IMR-90 (cell line): Measurements from ENCODE around the gene NAE1. TPM values are rescaled to one million over a fixed set of nuclear protein-coding genes. Genes with fewer than 3 reads are reported as not detected.

ENCODE experiments used
- ATAC-seq: fragments of 200-7000 bp; cut with Tn5 transposase; 2 replicates; pipeline ENCODE4 v1.9.1; 2020; ENCODE audit warnings: low read depth, mild to moderate bottlenecking, moderate library complexity
- BruUV-seq: library from RNA; stranded (reverse); fragments of 400-500 nt; replicated peaks from 2 replicates; lab custom pipeline; 2021; lab: Mats Ljungman, UMichigan
- CTCF ChIA-PET: fragments of 300-600 bp; formaldehyde crosslinking; extraction: SDS; loops from one replicate; lab custom pipeline; 2021; ENCODE audit warnings: antibody characterized with exemption; lab: Yijun Ruan, JAX
- POLR2A ChIA-PET: fragments of 300-600 bp; sonication (Branson Sonifier 250); formaldehyde crosslinking; loops from one replicate; lab custom pipeline; 2022; ENCODE audit warnings: antibody characterized with exemption; ENCODE audit not compliant: unreplicated experiment; lab: Charles Lee
- DNase-seq: peaks from one replicate; pipeline ENCODE4 v3.0.0; 2013
- H2AFZ ChIP-seq: replicated peaks from 2 replicates; pipeline ENCODE3; 2013; ENCODE audit warnings: low read length, mild to moderate bottlenecking; ENCODE audit not compliant: poor library complexity
- H2AK5ac ChIP-seq: 2 replicates; pipeline ENCODE4 v1.6.1; 2013; ENCODE audit warnings: low read depth, low read length, inconsistent platforms
- H2AK9ac ChIP-seq: replicated peaks from 2 replicates; pipeline ENCODE3; 2013; ENCODE audit warnings: mild to moderate bottlenecking, low read depth, low read length, moderate library complexity; ENCODE audit not compliant: poor library complexity
- H2BK120ac ChIP-seq: 2 replicates; pipeline ENCODE4 v1.6.1; 2013; ENCODE audit warnings: low read depth, low read length, inconsistent platforms
- H2BK15ac ChIP-seq: 3 replicates; pipeline ENCODE4 v1.6.1; 2013; ENCODE audit warnings: low read depth, low read length, inconsistent platforms
- H2BK20ac ChIP-seq: 2 replicates; pipeline ENCODE4 v1.6.1; 2013; ENCODE audit warnings: low read depth, mild to moderate bottlenecking, inconsistent platforms, low read length, moderate library complexity
- H2BK5ac ChIP-seq: 2 replicates; pipeline ENCODE4 v1.6.1; 2013; ENCODE audit warnings: mild to moderate bottlenecking, low read depth, low read length, inconsistent platforms; ENCODE audit not compliant: poor library complexity, severe bottlenecking
- H3K14ac ChIP-seq: replicated peaks from 2 replicates; pipeline ENCODE4 v1.6.1; 2013; ENCODE audit warnings: low read depth, low read length, inconsistent platforms
- H3K18ac ChIP-seq: 2 replicates; pipeline ENCODE4 v1.6.1; 2013; ENCODE audit warnings: low read depth, low read length, control low read depth
- H3K23ac ChIP-seq: 2 replicates; pipeline ENCODE4 v1.6.1; 2013; ENCODE audit warnings: low read depth, low read length, inconsistent platforms
- H3K27ac ChIP-seq: 2 replicates; pipeline ENCODE4 v1.5.1; 2013; ENCODE audit warnings: mild to moderate bottlenecking, control low read depth, low read length; ENCODE audit not compliant: insufficient read depth
- H3K27me3 ChIP-seq: 2 replicates; pipeline ENCODE4 v1.6.1; 2013; ENCODE audit warnings: low read length; ENCODE audit not compliant: control insufficient read depth, insufficient read depth
- H3K36me3 ChIP-seq: 2 replicates; pipeline ENCODE4 v1.6.1; 2013; ENCODE audit warnings: low read length, mixed read lengths; ENCODE audit not compliant: control insufficient read depth, insufficient read depth
- H3K4ac ChIP-seq: 2 replicates; pipeline ENCODE4 v1.6.1; 2013; ENCODE audit warnings: low read depth, low read length, inconsistent platforms
- H3K4me1 ChIP-seq: 2 replicates; pipeline ENCODE4 v1.6.1; 2013; ENCODE audit warnings: low read length, mixed read lengths; ENCODE audit not compliant: control insufficient read depth, insufficient read depth
- H3K4me2 ChIP-seq: 2 replicates; pipeline ENCODE4 v1.6.1; 2013; ENCODE audit warnings: low read depth, mild to moderate bottlenecking, control low read depth, low read length, moderate library complexity
- H3K4me3 ChIP-seq: 2 replicates; pipeline ENCODE4 v1.5.1; 2013; ENCODE audit warnings: low read depth, mild to moderate bottlenecking, control low read depth, low read length, moderate library complexity; ENCODE audit not compliant: insufficient read depth
- H3K56ac ChIP-seq: 2 replicates; pipeline ENCODE4 v1.6.1; 2013; ENCODE audit warnings: low read length, inconsistent platforms; ENCODE audit not compliant: insufficient read depth; ENCODE audit errors: extremely low read depth
- H3K79me1 ChIP-seq, 2 experiments: 2 replicates each; pipeline ENCODE4 v1.6.1; 2013; ENCODE audit warnings: low read length in 2 of 2, inconsistent platforms in 1 of 2, low read depth in 1 of 2
- H3K9ac ChIP-seq: 2 replicates; pipeline ENCODE4 v1.6.1; 2013; ENCODE audit warnings: low read depth, low read length, control low read depth
- H3K9me1 ChIP-seq: 2 replicates; pipeline ENCODE4 v1.6.1; 2013; ENCODE audit warnings: low read length, inconsistent platforms; ENCODE audit not compliant: insufficient read depth
- H3K9me3 ChIP-seq: 2 replicates; pipeline ENCODE4 v1.6.1; 2013; ENCODE audit warnings: low read length; ENCODE audit not compliant: control insufficient read depth, insufficient read depth
- H4K20me1 ChIP-seq: 2 replicates; pipeline ENCODE4 v1.6.1; 2013; ENCODE audit warnings: low read length, inconsistent platforms; ENCODE audit not compliant: insufficient read depth
- H4K5ac ChIP-seq: 2 replicates; pipeline ENCODE4 v1.6.1; 2013; ENCODE audit warnings: mild to moderate bottlenecking, low read depth, low read length, control low read depth
- H4K8ac ChIP-seq, 2 experiments: 2 replicates each; pipeline ENCODE4 v1.6.1; 2013; ENCODE audit warnings: low read depth in 2 of 2, low read length in 2 of 2, control low read depth in 1 of 2, inconsistent platforms in 1 of 2
- H4K91ac ChIP-seq: 2 replicates; pipeline ENCODE4 v1.6.1; 2013; ENCODE audit warnings: low read depth, low read length, inconsistent platforms; ENCODE audit not compliant: insufficient read depth
- BHLHE40 ChIP-seq: fragments of 150-350 bp; IDR thresholded peaks from 2 replicates; pipeline ENCODE4 v1.6.1; 2016; ENCODE audit warnings: mild to moderate bottlenecking, low read depth, low read length
- CEBPB ChIP-seq: IDR thresholded peaks from 2 replicates; pipeline ENCODE4 v1.6.1; 2012; ENCODE audit warnings: low read depth, low read length, improper control_type of control experiment
- CHD1 ChIP-seq: IDR thresholded peaks from 2 replicates; pipeline ENCODE4 v1.6.1; 2012; ENCODE audit warnings: low read depth, low read length, improper control_type of control experiment
- FOS ChIP-seq: fragments of 150-350 bp; IDR thresholded peaks from 2 replicates; pipeline ENCODE4 v1.6.1; 2016; ENCODE audit warnings: low read depth, low read length
- MAFK ChIP-seq: IDR thresholded peaks from 2 replicates; pipeline ENCODE4 v1.6.1; 2012; ENCODE audit warnings: low read depth, low read length, improper control_type of control experiment
- MAZ ChIP-seq: IDR thresholded peaks from 2 replicates; pipeline ENCODE4 v1.6.1; 2012; ENCODE audit warnings: low read depth, mild to moderate bottlenecking, low read length, improper control_type of control experiment, moderate library complexity, borderline replicate concordance
- MXI1 ChIP-seq: IDR thresholded peaks from 2 replicates; pipeline ENCODE4 v1.6.1; 2012; ENCODE audit warnings: low read depth, mild to moderate bottlenecking, low read length, moderate library complexity, borderline replicate concordance
- POLR2A ChIP-seq: IDR thresholded peaks from 2 replicates; pipeline ENCODE4 v1.6.1; 2012; ENCODE audit warnings: mild to moderate bottlenecking, low read depth, low read length
- RAD21 ChIP-seq: IDR thresholded peaks from 2 replicates; pipeline ENCODE4 v1.6.1; 2012; ENCODE audit warnings: low read length, improper control_type of control experiment
- RCOR1 ChIP-seq: IDR thresholded peaks from 2 replicates; pipeline ENCODE4 v1.6.1; 2012; ENCODE audit warnings: mild to moderate bottlenecking, low read length, improper control_type of control experiment; ENCODE audit not compliant: insufficient replicate concordance
- SMC3 ChIP-seq: fragments of 150-350 bp; IDR thresholded peaks from 2 replicates; pipeline ENCODE4 v1.6.1; 2016; ENCODE audit warnings: low read depth, mild to moderate bottlenecking, antibody characterized with exemption, low read length, moderate library complexity
- WGBS, 2 experiments: methylation state at CpG; one replicate each; pipeline versions ENCODE4 v1.1.5 to v1.1.7; 2013; ENCODE audit warnings: missing lambda C conversion rate in 2 of 2; ENCODE audit not compliant: insufficient read length in 1 of 2; ENCODE audit errors: extremely low coverage in 2 of 2; 5-methylcytosine and 5-hydroxymethylcytosine counted together
- dilution Hi-C: fragments of 300-500 bp; cut with HindIII; formaldehyde crosslinking; loops from one replicate; pipeline ENCODE4 v1.14.3; 2018; ENCODE audit warnings: low sequenced_read_pairs; ENCODE audit not compliant: unreplicated experiment
- in situ Hi-C: fragments of 300-500 bp; cut with MboI; formaldehyde crosslinking; loops from 3 replicates; pipeline ENCODE4 v1.14.3; 2019; ENCODE audit warnings: low sequenced_read_pairs, inconsistent platforms, mixed read lengths
- intact Hi-C: fragments of 100-400 bp; cut with micrococcal nuclease; formaldehyde crosslinking; loops from 2 replicates; pipeline ENCODE4 v1.10.0; 2022
- polyA plus RNA-seq, 3 experiments: library from polyadenylated mRNA; depleted of rRNA; stranded (reverse); fragments of >200 nt; gene quantifications; 2 replicates each; pipeline ENCODE4 v1.2.3, GENCODE V29; 2012; ENCODE audit warnings: low replicate concordance in 1 of 3
- total RNA-seq: library from RNA; depleted of rRNA; stranded (reverse); fragments of >200 nt; gene quantifications from 2 replicates; pipeline ENCODE4 v1.2.3, GENCODE V29; 2012
- TF ChIP-seq, protein P1 (sequence below): fragments of 150-350 bp; IDR thresholded peaks from 2 replicates; pipeline ENCODE4 v1.6.1; 2017; ENCODE audit warnings: mild to moderate bottlenecking, antibody characterized with exemption, low read length, low read depth
- TF ChIP-seq, protein P2 (sequence below): conservative IDR thresholded peaks from 2 replicates; pipeline ENCODE4 v1.5.1; 2012; ENCODE audit warnings: mild to moderate bottlenecking, low read depth, low read length, improper control_type of control experiment
- TF ChIP-seq, protein P3 (sequence below): fragments of 150-350 bp; IDR thresholded peaks from 2 replicates; pipeline ENCODE4 v1.6.1; 2016; ENCODE audit warnings: low read depth, mild to moderate bottlenecking, low read length, moderate library complexity, borderline replicate concordance

Gene NAE1
- total and polyA plus RNA-seq, 2 of the 4 experiments (the other 2 are of a cell fraction): 33.0 to 36.7 TPM

- no peak overlapping the region for H3K27ac ChIP-seq
- no peak overlapping the region for H4K91ac ChIP-seq
- H2BK120ac ChIP-seq: no peak overlapping the region
- H3K9me3 ChIP-seq: no peaks in the 10 kb centered on the region
- H3K36me3 ChIP-seq: no peaks in the 10 kb centered on the region
- H2BK5ac ChIP-seq: no peak overlapping the region
- H3K18ac ChIP-seq: no peak overlapping the region
- TF ChIP-seq MAZ: no peak
- no peak for TF ChIP-seq FOS
- no peak for TF ChIP-seq BHLHE40
- TF ChIP-seq, protein P1, sequence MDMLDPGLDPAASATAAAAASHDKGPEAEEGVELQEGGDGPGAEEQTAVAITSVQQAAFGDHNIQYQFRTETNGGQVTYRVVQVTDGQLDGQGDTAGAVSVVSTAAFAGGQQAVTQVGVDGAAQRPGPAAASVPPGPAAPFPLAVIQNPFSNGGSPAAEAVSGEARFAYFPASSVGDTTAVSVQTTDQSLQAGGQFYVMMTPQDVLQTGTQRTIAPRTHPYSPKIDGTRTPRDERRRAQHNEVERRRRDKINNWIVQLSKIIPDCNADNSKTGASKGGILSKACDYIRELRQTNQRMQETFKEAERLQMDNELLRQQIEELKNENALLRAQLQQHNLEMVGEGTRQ: no peak
- no peak for TF ChIP-seq CHD1
- TF ChIP-seq MXI1: no peak
- TF ChIP-seq RAD21: no peak
- TF ChIP-seq SMC3: no peak
- no peak for TF ChIP-seq MAFK
- TF ChIP-seq RCOR1: no peak
- no peak for TF ChIP-seq CEBPB
- TF ChIP-seq, protein P2, sequence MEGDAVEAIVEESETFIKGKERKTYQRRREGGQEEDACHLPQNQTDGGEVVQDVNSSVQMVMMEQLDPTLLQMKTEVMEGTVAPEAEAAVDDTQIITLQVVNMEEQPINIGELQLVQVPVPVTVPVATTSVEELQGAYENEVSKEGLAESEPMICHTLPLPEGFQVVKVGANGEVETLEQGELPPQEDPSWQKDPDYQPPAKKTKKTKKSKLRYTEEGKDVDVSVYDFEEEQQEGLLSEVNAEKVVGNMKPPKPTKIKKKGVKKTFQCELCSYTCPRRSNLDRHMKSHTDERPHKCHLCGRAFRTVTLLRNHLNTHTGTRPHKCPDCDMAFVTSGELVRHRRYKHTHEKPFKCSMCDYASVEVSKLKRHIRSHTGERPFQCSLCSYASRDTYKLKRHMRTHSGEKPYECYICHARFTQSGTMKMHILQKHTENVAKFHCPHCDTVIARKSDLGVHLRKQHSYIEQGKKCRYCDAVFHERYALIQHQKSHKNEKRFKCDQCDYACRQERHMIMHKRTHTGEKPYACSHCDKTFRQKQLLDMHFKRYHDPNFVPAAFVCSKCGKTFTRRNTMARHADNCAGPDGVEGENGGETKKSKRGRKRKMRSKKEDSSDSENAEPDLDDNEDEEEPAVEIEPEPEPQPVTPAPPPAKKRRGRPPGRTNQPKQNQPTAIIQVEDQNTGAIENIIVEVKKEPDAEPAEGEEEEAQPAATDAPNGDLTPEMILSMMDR: no peak
- TF ChIP-seq POLR2A: no peak
- TF ChIP-seq, protein P3, sequence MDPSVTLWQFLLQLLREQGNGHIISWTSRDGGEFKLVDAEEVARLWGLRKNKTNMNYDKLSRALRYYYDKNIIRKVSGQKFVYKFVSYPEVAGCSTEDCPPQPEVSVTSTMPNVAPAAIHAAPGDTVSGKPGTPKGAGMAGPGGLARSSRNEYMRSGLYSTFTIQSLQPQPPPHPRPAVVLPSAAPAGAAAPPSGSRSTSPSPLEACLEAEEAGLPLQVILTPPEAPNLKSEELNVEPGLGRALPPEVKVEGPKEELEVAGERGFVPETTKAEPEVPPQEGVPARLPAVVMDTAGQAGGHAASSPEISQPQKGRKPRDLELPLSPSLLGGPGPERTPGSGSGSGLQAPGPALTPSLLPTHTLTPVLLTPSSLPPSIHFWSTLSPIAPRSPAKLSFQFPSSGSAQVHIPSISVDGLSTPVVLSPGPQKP: no peak
- H2AK9ac ChIP-seq: no peak overlapping the region
- no peaks in the 10 kb centered on the region for H3K9me1 ChIP-seq
- no peak overlapping the region for H3K4ac ChIP-seq
- intact Hi-C loops (no loop called here), in situ Hi-C loops (no loop called here), dilution Hi-C loops (no loop called here)
- peaks cover 4% of the 10 kb centered on the region; the same call in 1 of the 2 replicates for H4K20me1 ChIP-seq
- no peaks in the 10 kb centered on the region for H3K4me1 ChIP-seq
- H2BK15ac ChIP-seq: no peak overlapping the region
- ATAC-seq: no peak
- no peak overlapping the region for H3K4me2 ChIP-seq
- H3K14ac ChIP-seq: no peak overlapping the region
- peaks cover 16% of the 10 kb centered on the region for H3K27me3 ChIP-seq
- BruUV-seq: no TSS peak
- H4K8ac ChIP-seq: no peak overlapping the region
- no peak overlapping the region for H3K56ac ChIP-seq
- H4K5ac ChIP-seq: no peak overlapping the region
- no peak overlapping the region for H3K4me3 ChIP-seq
- H2AFZ ChIP-seq: no peak overlapping the region
- no CpG with 5 or more reads among the region's 6 CpGs for WGBS, 2 experiments
- CTCF ChIA-PET: interaction anchor here (1.1 to 1.6 kb wide), 3 partner anchors 11 to 26 kb away, joined by 3 to 6 read pairs (median 3); partner anchors contain the start of gene NAE1
- H3K9ac ChIP-seq: no peak overlapping the region
- H3K23ac ChIP-seq: no peak overlapping the region
- no peak for DNase-seq
- no peak overlapping the region for H2AK5ac ChIP-seq
- H2BK20ac ChIP-seq: no peak overlapping the region
- H3K79me1 ChIP-seq: no peaks in the 10 kb centered on the region
- POLR2A ChIA-PET: no interaction called here
Observed at GRCh38 chr16:66856184-66856730, 25.5 kb upstream of the NAE1 start.
